Activated B cell treated with CpG ODN at 0.5 μM for 24 hours (primary cell): Measurements from ENCODE around the gene SLC26A11. TPM values are rescaled to one million over a fixed set of nuclear protein-coding genes. Genes with fewer than 3 reads are reported as not detected.

Experiments
- ATAC-seq: fragments of 200-7000 bp; cut with Tn5 transposase; one replicate; pipeline ENCODE4 v1.10.0; 2021; ENCODE audit warnings: low read depth, mild to moderate bottlenecking, moderate library complexity
- CTCF ChIA-PET: fragments of 350-600 bp; sonication (Branson Sonifier 250); formaldehyde crosslinking; loops from one replicate; lab custom pipeline; 2021; ENCODE audit warnings: antibody characterized with exemption; lab: Charles Lee
- POLR2A ChIA-PET: fragments of 350-600 bp; sonication (Branson Sonifier 250); formaldehyde crosslinking; loops from one replicate; lab custom pipeline; 2021; ENCODE audit warnings: antibody characterized with exemption; lab: Charles Lee
- DNase-seq: peaks from one replicate; pipeline ENCODE4 v3.0.0; 2022
- H3K27ac Mint-ChIP-seq: one replicate; pipeline ENCODE4 v1.8.0; 2020; ENCODE audit warnings: mixed read lengths
- H3K27me3 Mint-ChIP-seq: one replicate; pipeline ENCODE4 v1.8.0; 2021; ENCODE audit warnings: mixed read lengths
- H3K36me3 Mint-ChIP-seq: one replicate; pipeline ENCODE4 v1.8.0; 2021; ENCODE audit warnings: low read depth, mixed read lengths
- H3K4me1 Mint-ChIP-seq: one replicate; pipeline ENCODE4 v1.8.0; 2021; ENCODE audit warnings: mixed read lengths
- H3K4me3 Mint-ChIP-seq: one replicate; pipeline ENCODE4 v1.8.0; 2020; ENCODE audit warnings: mild to moderate bottlenecking, mixed read lengths
- H3K9me3 Mint-ChIP-seq: one replicate; pipeline ENCODE4 v1.8.0; 2020; ENCODE audit warnings: mixed read lengths
- intact Hi-C: fragments of 100-400 bp; cut with micrococcal nuclease; formaldehyde crosslinking; loops from one replicate; pipeline ENCODE4 v1.15.1; 2024
- total RNA-seq: library from RNA; stranded (reverse); gene quantifications from 2 replicates; pipeline ENCODE4 v1.2.3, GENCODE V29; 2022
- TF ChIP-seq, protein P1 (sequence below): fragments of 200-600 bp; IDR thresholded peaks from one replicate; pipeline ENCODE4 v1.8.0; 2022; ENCODE audit warnings: antibody characterized with exemption, mild to moderate bottlenecking

SLC26A11 gene
- total RNA-seq, 1 donor from 2014 or later = 8.4 TPM

- ATAC-seq (no peak), DNase-seq (no peak)
- ChIA-PET POLR2A (no interaction called here), CTCF (no interaction called here)
- Mint-ChIP-seq H3K27me3 (no peaks in the 10 kb centered on the region), H3K4me3 (no peak overlapping the region), H3K27ac (no peak overlapping the region), H3K36me3 (no peaks in the 10 kb centered on the region), H3K9me3 (no peaks in the 10 kb centered on the region), H3K4me1 (no peaks in the 10 kb centered on the region)
- intact Hi-C loops = no loop called here
- TF ChIP-seq, protein P1, sequence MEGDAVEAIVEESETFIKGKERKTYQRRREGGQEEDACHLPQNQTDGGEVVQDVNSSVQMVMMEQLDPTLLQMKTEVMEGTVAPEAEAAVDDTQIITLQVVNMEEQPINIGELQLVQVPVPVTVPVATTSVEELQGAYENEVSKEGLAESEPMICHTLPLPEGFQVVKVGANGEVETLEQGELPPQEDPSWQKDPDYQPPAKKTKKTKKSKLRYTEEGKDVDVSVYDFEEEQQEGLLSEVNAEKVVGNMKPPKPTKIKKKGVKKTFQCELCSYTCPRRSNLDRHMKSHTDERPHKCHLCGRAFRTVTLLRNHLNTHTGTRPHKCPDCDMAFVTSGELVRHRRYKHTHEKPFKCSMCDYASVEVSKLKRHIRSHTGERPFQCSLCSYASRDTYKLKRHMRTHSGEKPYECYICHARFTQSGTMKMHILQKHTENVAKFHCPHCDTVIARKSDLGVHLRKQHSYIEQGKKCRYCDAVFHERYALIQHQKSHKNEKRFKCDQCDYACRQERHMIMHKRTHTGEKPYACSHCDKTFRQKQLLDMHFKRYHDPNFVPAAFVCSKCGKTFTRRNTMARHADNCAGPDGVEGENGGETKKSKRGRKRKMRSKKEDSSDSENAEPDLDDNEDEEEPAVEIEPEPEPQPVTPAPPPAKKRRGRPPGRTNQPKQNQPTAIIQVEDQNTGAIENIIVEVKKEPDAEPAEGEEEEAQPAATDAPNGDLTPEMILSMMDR = no peak
Measured at GRCh38 chr17:80201446-80201845, 18.8 kb upstream of the SLC26A11 start.

GRCh38 chr17:80202197-80202596, 18.0 kb upstream of the SLC26A11 start:
- H3K27ac Mint-ChIP-seq = no peak overlapping the region
- ChIA-PET POLR2A (no interaction called here), CTCF (no interaction called here)
- intact Hi-C loops = no loop called here
- H3K4me1 Mint-ChIP-seq = no peaks in the 10 kb centered on the region
- ATAC-seq = no peak
- H3K36me3 Mint-ChIP-seq = no peaks in the 10 kb centered on the region
- no peak overlapping the region for H3K4me3 Mint-ChIP-seq
- TF ChIP-seq, protein P1 = no peak
- no peaks in the 10 kb centered on the region for H3K9me3 Mint-ChIP-seq
- DNase-seq = no peak
- no peaks in the 10 kb centered on the region for H3K27me3 Mint-ChIP-seq

DNA sequence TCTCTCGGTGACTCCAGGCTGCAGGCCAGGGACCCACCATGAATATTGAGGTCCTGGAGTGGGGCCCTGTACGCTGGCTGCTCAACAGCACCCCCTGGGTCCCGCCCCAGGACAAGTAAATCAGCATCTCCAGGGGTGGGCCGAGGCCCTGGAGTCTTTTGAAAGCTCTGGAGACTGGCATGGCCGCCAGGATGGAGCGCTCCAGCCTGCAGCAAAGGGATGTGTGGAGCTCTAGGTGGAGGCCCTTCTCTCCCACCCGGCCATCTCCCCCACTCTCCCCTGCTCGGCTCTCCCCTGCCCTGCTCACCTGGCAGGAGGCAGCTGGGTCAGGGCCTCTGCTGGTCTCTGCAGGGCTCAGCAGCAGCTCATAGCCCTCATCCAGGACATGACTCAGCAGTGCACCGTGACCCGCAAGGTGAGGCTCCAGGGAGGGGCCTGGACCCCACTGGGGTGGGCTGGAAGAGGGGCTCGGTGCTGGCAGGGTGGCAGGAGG, 16.7 kb upstream of the SLC26A11 start:
- intact Hi-C loops = no loop called here

GRCh38 chr17:80204626-80205468, 15.4 kb upstream of the SLC26A11 start:
- H3K36me3 Mint-ChIP-seq = peaks cover 6% of the 10 kb centered on the region
- CTCF ChIA-PET = no interaction called here
- DNase-seq = no peak
- TF ChIP-seq, protein P1 = no peak
- intact Hi-C loops = no loop called here
- no peak overlapping the region for H3K4me3 Mint-ChIP-seq
- no peaks in the 10 kb centered on the region for H3K27me3 Mint-ChIP-seq
- H3K4me1 Mint-ChIP-seq = no peaks in the 10 kb centered on the region
- no peak overlapping the region for H3K27ac Mint-ChIP-seq
- POLR2A ChIA-PET = no interaction called here
- ATAC-seq = no peak
- H3K9me3 Mint-ChIP-seq = no peaks in the 10 kb centered on the region

More for the DNA sequence above, 16.7 kb upstream of the SLC26A11 start:
- TF ChIP-seq, protein P1 = no peak
- Mint-ChIP-seq H3K9me3 (no peaks in the 10 kb centered on the region), H3K27ac (no peak overlapping the region), H3K4me3 (no peak overlapping the region), H3K36me3 (no peaks in the 10 kb centered on the region), H3K27me3 (no peaks in the 10 kb centered on the region), H3K4me1 (no peaks in the 10 kb centered on the region)
- POLR2A ChIA-PET = no interaction called here
- CTCF ChIA-PET = no interaction called here
- ATAC-seq = no peak
- DNase-seq = no peak

- TF ChIP-seq, protein P1 = no peak
- intact Hi-C loops = no loop called here
- POLR2A ChIA-PET = no interaction called here
- Mint-ChIP-seq H3K27me3 (no peaks in the 10 kb centered on the region), H3K36me3 (peaks cover 15% of the 10 kb centered on the region), H3K4me1 (no peaks in the 10 kb centered on the region), H3K4me3 (no peak overlapping the region), H3K27ac (no peak overlapping the region), H3K9me3 (no peaks in the 10 kb centered on the region)
- DNase-seq (no peak), ATAC-seq (no peak)
- CTCF ChIA-PET = no interaction called here
Measured at GRCh38 chr17:80205811-80206210, 14.4 kb upstream of the SLC26A11 start.
